ENCODE measurements around the gene FAM234A.
"Not testable (repeated sequence)": the region's sequence is repeated elsewhere in the genome, so short reads cannot be mapped to it uniquely, and the experiment has no call there.

Gene FAM234A

GRCh38 chr16:234468-235305, at the start of gene FAM234A:
Gene FAM234A (plus strand): TSS chr16:234821. CDS start chr16:254414, 19,593 bp downstream.
- DNase-seq = peak; percentile 78

- DNase-seq = no peak
These were observed 49.4 kb upstream of the FAM234A start for GRCh38 chr16:185213-185612.

GRCh38 chr16:185691-186090, 48.9 kb upstream of the FAM234A start:
- DNase-seq = no peak

GRCh38 chr16:187330-187729, 47.3 kb upstream of the FAM234A start:
- DNase-seq = no peak

- DNase-seq = no peak
These were observed 45.9 kb upstream of the FAM234A start for GRCh38 chr16:188674-189073.

- DNase-seq = no peak
These were observed 44.9 kb upstream of the FAM234A start for GRCh38 chr16:189604-190186.

GRCh38 chr16:191831-192230, 42.8 kb upstream of the FAM234A start:
- no peak for DNase-seq

GRCh38 chr16:192686-193085, 41.9 kb upstream of the FAM234A start:
- DNase-seq = no peak

GRCh38 chr16:193441-193840, 41.2 kb upstream of the FAM234A start:
- no peak for DNase-seq

GRCh38 chr16:194516-194915, 40.1 kb upstream of the FAM234A start:
- DNase-seq = no peak

- DNase-seq = no peak
These were observed 34.2 kb upstream of the FAM234A start for GRCh38 chr16:200388-200787.

- DNase-seq = no peak
These were observed 31.4 kb upstream of the FAM234A start for GRCh38 chr16:203246-203645.

- DNase-seq = not testable (repeated sequence)
These were observed 30.6 kb upstream of the FAM234A start for GRCh38 chr16:204046-204445.

- not testable (repeated sequence) for DNase-seq
These were observed 25.3 kb upstream of the FAM234A start for GRCh38 chr16:209359-209758.

GRCh38 chr16:211631-212180, 22.9 kb upstream of the FAM234A start:
- DNase-seq = not testable (repeated sequence)

- no peak for DNase-seq
These were observed 21.6 kb upstream of the FAM234A start for GRCh38 chr16:212999-213398.

- DNase-seq = no peak
These were observed 14.6 kb upstream of the FAM234A start for GRCh38 chr16:220021-220420.

GRCh38 chr16:228151-228851, 6.3 kb upstream of the FAM234A start:
- DNase-seq = peak; percentile 12

GRCh38 chr16:228852-229730, 5.5 kb upstream of the FAM234A start, which contains the start of gene LUC7L:
Gene LUC7L (minus strand): TSS chr16:229449. CDS start chr16:229339, 110 bp downstream.
- peak; percentile 45 for DNase-seq

GRCh38 chr16:229731-230281, 4.8 kb upstream of the FAM234A start:
- DNase-seq = no peak

GRCh38 chr16:230351-230750, 4.3 kb upstream of the FAM234A start:
- not testable (repeated sequence) for DNase-seq

GRCh38 chr16:230949-231348, 3.7 kb upstream of the FAM234A start:
- DNase-seq = no peak

Data from NCI-H510A treated with DMSO at 0.1 percent for 48 hours (cell line).